HepG2 (cell line): ENCODE data around the gene CCDC9B. TPM values are rescaled to one million over a fixed set of nuclear protein-coding genes. Genes with fewer than 3 reads are reported as not detected.

Experiments used
- GATAD2A ChIP-seq: IDR thresholded peaks from 2 replicates; pipeline ENCODE4 v1.6.1; 2016
- HHEX ChIP-seq: IDR thresholded peaks from 2 replicates; pipeline ENCODE4 v1.6.1; 2016; ENCODE audit warnings: control low read depth
- HOXA5 ChIP-seq: sonication (generic); formaldehyde crosslinking; IDR thresholded peaks from 2 replicates; pipeline ENCODE4 v1.4.0; 2020; ENCODE audit warnings: missing genetic modification reagents
- IRF2 ChIP-seq: IDR thresholded peaks from 2 replicates; pipeline ENCODE4 v1.6.1; 2018; ENCODE audit warnings: missing genetic modification reagents, missing compliant biosample characterization
- KLF9 ChIP-seq: IDR thresholded peaks from 2 replicates; pipeline ENCODE4 v1.6.1; 2016; ENCODE audit warnings: low read depth
- MIER3 ChIP-seq: IDR thresholded peaks from 2 replicates; pipeline ENCODE4 v1.6.1; 2016; ENCODE audit warnings: missing compliant biosample characterization, borderline replicate concordance
- POGZ ChIP-seq: sonication (generic); formaldehyde crosslinking; IDR thresholded peaks from 2 replicates; pipeline ENCODE4 v1.4.0; 2020; ENCODE audit warnings: mild to moderate bottlenecking, missing genetic modification reagents
- SAP130 ChIP-seq: IDR thresholded peaks from 2 replicates; pipeline ENCODE4 v1.6.1; 2016; ENCODE audit warnings: low read depth
- SIX1 ChIP-seq: sonication (generic); formaldehyde crosslinking; IDR thresholded peaks from 2 replicates; pipeline ENCODE4 v1.4.0; 2020; ENCODE audit warnings: missing genetic modification reagents, borderline replicate concordance
- SKI ChIP-seq: fragments of 450-650 bp; IDR thresholded peaks from one replicate; pipeline ENCODE4 v1.6.1; 2018; ENCODE audit warnings: mild to moderate bottlenecking; ENCODE audit not compliant: partially characterized antibody
- SOX5 ChIP-seq: IDR thresholded peaks from 2 replicates; pipeline ENCODE4 v1.6.1; 2016; ENCODE audit warnings: borderline replicate concordance
- XRCC5 ChIP-seq: fragments of 200-400 bp; formaldehyde crosslinking; optimal IDR thresholded peaks from 2 replicates; pipeline ENCODE3; 2017; ENCODE audit warnings: mild to moderate bottlenecking, low read length
- YEATS4 ChIP-seq: sonication (generic); formaldehyde crosslinking; IDR thresholded peaks from 2 replicates; pipeline ENCODE4 v1.4.0; 2020; ENCODE audit warnings: missing genetic modification reagents, borderline replicate concordance
- ZBTB25 ChIP-seq: IDR thresholded peaks from 2 replicates; pipeline ENCODE4 v1.6.1; 2018; ENCODE audit warnings: missing genetic modification reagents
- ZBTB26 ChIP-seq: IDR thresholded peaks from 2 replicates; pipeline ENCODE4 v1.6.1; 2016; ENCODE audit warnings: missing compliant biosample characterization, missing genetic modification reagents, borderline replicate concordance
- ZBTB7B ChIP-seq: sonication (generic); formaldehyde crosslinking; IDR thresholded peaks from 2 replicates; pipeline ENCODE4 v1.4.0; 2020; ENCODE audit warnings: missing genetic modification reagents
- ZFP37 ChIP-seq: sonication (generic); formaldehyde crosslinking; IDR thresholded peaks from 2 replicates; pipeline ENCODE4 v1.4.0; 2020; ENCODE audit warnings: missing genetic modification reagents, borderline replicate concordance
- ZNF281 ChIP-seq: sonication (generic); formaldehyde crosslinking; IDR thresholded peaks from 2 replicates; pipeline ENCODE4 v1.4.0; 2020; ENCODE audit warnings: missing genetic modification reagents, borderline replicate concordance
- ZNF331 ChIP-seq: sonication (generic); formaldehyde crosslinking; IDR thresholded peaks from 2 replicates; pipeline ENCODE4 v1.4.0; 2020; ENCODE audit warnings: missing genetic modification reagents
- ZNF343 ChIP-seq: sonication (generic); formaldehyde crosslinking; IDR thresholded peaks from 2 replicates; pipeline ENCODE4 v1.4.0; 2020; ENCODE audit warnings: mild to moderate bottlenecking, missing genetic modification reagents
- ZNF446 ChIP-seq: sonication (generic); formaldehyde crosslinking; IDR thresholded peaks from 2 replicates; pipeline ENCODE4 v1.5.0; 2020; ENCODE audit warnings: mild to moderate bottlenecking, missing genetic modification reagents
- ZNF547 ChIP-seq: sonication (generic); formaldehyde crosslinking; IDR thresholded peaks from 2 replicates; pipeline ENCODE4 v1.5.1; 2020; ENCODE audit warnings: mild to moderate bottlenecking, missing genetic modification reagents
- ZNF562 ChIP-seq: sonication (generic); formaldehyde crosslinking; IDR thresholded peaks from 2 replicates; pipeline ENCODE4 v1.8.0; 2022; ENCODE audit warnings: missing genetic modification reagents, borderline replicate concordance
- ZNF572 ChIP-seq: sonication (generic); formaldehyde crosslinking; IDR thresholded peaks from 2 replicates; pipeline ENCODE4 v1.5.1; 2020; ENCODE audit warnings: mild to moderate bottlenecking, missing genetic modification reagents
- ZNF768 ChIP-seq: sonication (generic); formaldehyde crosslinking; IDR thresholded peaks from 2 replicates; pipeline ENCODE4 v1.4.0; 2020; ENCODE audit warnings: missing genetic modification reagents
- ZNF777 ChIP-seq: sonication (generic); formaldehyde crosslinking; IDR thresholded peaks from 2 replicates; pipeline ENCODE4 v1.4.0; 2020; ENCODE audit warnings: missing genetic modification reagents
- polyA plus RNA-seq, 8 experiments: library from polyadenylated mRNA; depleted of rRNA in 3 of 8; stranded (reverse) in 7 of 8; unstranded in 1 of 8; fragments of >200 nt; fragmentation: Illumina TruSeq in 4 of 8; extraction: Trizol in 4 of 8; gene quantifications; 2 replicates each; pipeline versions ENCODE4 v1.2.1 to v1.2.3, GENCODE V29; 2011 to 2016; ENCODE audit warnings: low read depth in 4 of 8, missing spikeins in 1 of 8, mixed read lengths in 1 of 8; ENCODE audit not compliant: insufficient read depth in 1 of 8
- total RNA-seq, 5 experiments: library from RNA; depleted of rRNA; stranded (reverse); fragments of >200 nt; fragmentation: Illumina TruSeq; extraction: Trizol; gene quantifications; 2 replicates each; pipeline ENCODE4 v1.2.3, GENCODE V29; 2016; ENCODE audit warnings: low read depth in 1 of 5

CCDC9B gene
- total and polyA plus RNA-seq, 2 of the 13 experiments (the other 11 are each of a cell fraction or from before 2014, with no cell fraction given), result 0.98 to 1.6 TPM

- TF ChIP-seq POGZ (CRISPR knock-in tag) (0 out of 2 replicates have a peak, but pooled peaks have one; percentile 38), KLF9 (CRISPR knock-in tag) (no peak), IRF2 (CRISPR knock-in tag) (peak; percentile 18; the same call in 1 of the 2 replicates), ZNF547 (CRISPR knock-in tag) (peak; percentile 33; the same call in 1 of the 2 replicates), ZNF777 (CRISPR knock-in tag) (peak; percentile 36; the same call in 1 of the 2 replicates), GATAD2A (CRISPR knock-in tag) (peak; percentile 31; the same call in 1 of the 2 replicates), SKI (peak; percentile 77), HOXA5 (CRISPR knock-in tag) (peak; percentile 72; the same call in 1 of the 2 replicates), SAP130 (CRISPR knock-in tag) (peak; percentile 95), ZFP37 (CRISPR knock-in tag) (0 out of 2 replicates have a peak, but pooled peaks have one; percentile 70), ZNF281 (peak; percentile 14; the same call in 1 of the 2 replicates), ZNF768 (no peak), ZNF331 (peak; percentile 63; the same call in 1 of the 2 replicates), SIX1 (CRISPR knock-in tag) (no peak), MIER3 (peak; percentile 17; the same call in 1 of the 2 replicates), ZNF562 (0 out of 2 replicates have a peak, but pooled peaks have one; percentile 38), YEATS4 (CRISPR knock-in tag) (peak; percentile 12), SOX5 (CRISPR knock-in tag) (peak; percentile 39; the same call in 1 of the 2 replicates), ZBTB7B (CRISPR knock-in tag) (peak; percentile 92), ZNF446 (CRISPR knock-in tag) (0 out of 2 replicates have a peak, but pooled peaks have one; percentile 23), ZBTB25 (peak; percentile 61; the same call in 1 of the 2 replicates), ZNF572 (CRISPR knock-in tag) (no peak), HHEX (CRISPR knock-in tag) (no peak), XRCC5 (no peak), ZBTB26 (CRISPR knock-in tag) (0 out of 2 replicates have a peak, but pooled peaks have one; percentile 33), ZNF343 (CRISPR knock-in tag) (peak; percentile 32; the same call in 1 of the 2 replicates)
Observed at GRCh38 chr15:40323239-40323952, 17.3 kb downstream of the CCDC9B start, which contains the start of gene INAFM2 (continued).
